NB4 (cell line): ENCODE results near the gene PTPRZ1.

Experiments
- DNase-seq: peaks from one replicate; pipeline ENCODE4 v3.0.0; 2010; ENCODE audit warnings: low read depth
- H3K4me3 ChIP-seq: one replicate; pipeline ENCODE4 v1.5.1; 2011; ENCODE audit warnings: mild to moderate bottlenecking, low read depth, low read length, moderate library complexity
- MYC ChIP-seq: IDR thresholded peaks from 2 replicates; pipeline ENCODE4 v1.6.1; 2011; ENCODE audit warnings: low read depth, low read length
- POLR2A ChIP-seq: IDR thresholded peaks from 2 replicates; pipeline ENCODE4 v1.6.1; 2011; ENCODE audit warnings: mild to moderate bottlenecking; ENCODE audit not compliant: insufficient read length; ENCODE audit errors: extremely low read depth
- TF ChIP-seq, protein P1 (sequence below): IDR thresholded peaks from 2 replicates; pipeline ENCODE4 v1.6.1; 2011; ENCODE audit warnings: low read depth, low read length
- TF ChIP-seq, protein P2 (sequence below): IDR thresholded peaks from one replicate; pipeline ENCODE4 v1.5.1; 2012; ENCODE audit warnings: low read depth, low read length

Gene PTPRZ1

DNA sequence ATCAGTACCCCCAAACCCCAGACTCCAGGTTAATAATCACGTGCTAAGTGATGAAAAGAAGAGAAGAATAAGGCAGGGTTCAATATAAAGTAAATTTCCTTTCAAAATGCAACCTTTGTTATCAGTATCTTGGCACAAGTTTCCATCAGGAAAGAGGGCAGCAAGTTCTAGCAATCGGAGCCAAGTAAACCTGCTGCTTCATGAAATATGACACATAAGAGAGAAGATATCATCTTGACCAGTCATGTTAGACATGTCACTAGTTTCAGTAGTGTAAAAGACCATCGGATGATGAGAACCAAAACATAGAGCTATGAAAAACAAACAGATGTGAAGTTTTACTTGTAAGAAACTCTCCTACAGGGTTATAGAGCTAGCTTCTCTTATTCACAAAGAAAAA, 227.1 kb downstream of the PTPRZ1 start:
- DNase-seq: no peak
- TF ChIP-seq, protein P1, sequence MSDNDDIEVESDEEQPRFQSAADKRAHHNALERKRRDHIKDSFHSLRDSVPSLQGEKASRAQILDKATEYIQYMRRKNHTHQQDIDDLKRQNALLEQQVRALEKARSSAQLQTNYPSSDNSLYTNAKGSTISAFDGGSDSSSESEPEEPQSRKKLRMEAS: no peak
- H3K4me3 ChIP-seq: no peak overlapping the region

DNA sequence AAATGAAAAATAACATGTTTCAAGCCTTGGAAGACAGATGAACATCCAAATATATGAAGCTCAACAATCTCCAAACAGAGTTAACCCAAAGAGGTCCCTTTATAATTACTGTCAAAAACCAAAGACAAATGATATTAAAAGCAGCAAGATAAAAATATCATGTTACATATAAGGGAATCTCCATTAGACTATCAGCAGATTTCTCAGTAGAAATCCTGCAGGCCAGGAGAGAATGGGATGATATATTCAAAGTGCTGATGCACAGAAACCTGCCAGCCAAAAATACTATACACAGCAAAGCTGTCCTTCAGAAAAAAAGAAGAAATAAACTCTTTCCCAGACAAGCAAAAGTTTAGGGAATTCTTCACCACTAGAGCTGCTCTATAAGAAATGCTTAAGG, 230.1 kb downstream of the PTPRZ1 start:
- no peak for DNase-seq
- TF ChIP-seq POLR2A (no peak), MYC (no peak)
- TF ChIP-seq, protein P2, sequence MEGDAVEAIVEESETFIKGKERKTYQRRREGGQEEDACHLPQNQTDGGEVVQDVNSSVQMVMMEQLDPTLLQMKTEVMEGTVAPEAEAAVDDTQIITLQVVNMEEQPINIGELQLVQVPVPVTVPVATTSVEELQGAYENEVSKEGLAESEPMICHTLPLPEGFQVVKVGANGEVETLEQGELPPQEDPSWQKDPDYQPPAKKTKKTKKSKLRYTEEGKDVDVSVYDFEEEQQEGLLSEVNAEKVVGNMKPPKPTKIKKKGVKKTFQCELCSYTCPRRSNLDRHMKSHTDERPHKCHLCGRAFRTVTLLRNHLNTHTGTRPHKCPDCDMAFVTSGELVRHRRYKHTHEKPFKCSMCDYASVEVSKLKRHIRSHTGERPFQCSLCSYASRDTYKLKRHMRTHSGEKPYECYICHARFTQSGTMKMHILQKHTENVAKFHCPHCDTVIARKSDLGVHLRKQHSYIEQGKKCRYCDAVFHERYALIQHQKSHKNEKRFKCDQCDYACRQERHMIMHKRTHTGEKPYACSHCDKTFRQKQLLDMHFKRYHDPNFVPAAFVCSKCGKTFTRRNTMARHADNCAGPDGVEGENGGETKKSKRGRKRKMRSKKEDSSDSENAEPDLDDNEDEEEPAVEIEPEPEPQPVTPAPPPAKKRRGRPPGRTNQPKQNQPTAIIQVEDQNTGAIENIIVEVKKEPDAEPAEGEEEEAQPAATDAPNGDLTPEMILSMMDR: no peak
- TF ChIP-seq, protein P1: no peak
- no peak overlapping the region for H3K4me3 ChIP-seq
